Fibroblast of pulmonary artery (primary cell): Measurements from ENCODE around the gene CHD3.

Experiments used
- DNase-seq: peaks from one replicate; pipeline ENCODE4 v3.0.0-alpha.2; 2010; ENCODE audit warnings: low read depth
- H3K4me3 ChIP-seq: replicated peaks from 2 replicates; pipeline ENCODE4 v1.5.1; 2011; ENCODE audit warnings: low read depth, mild to moderate bottlenecking, control low read depth, low read length, moderate library complexity
- TF ChIP-seq, protein P1 (sequence below): IDR thresholded peaks from 2 replicates; pipeline ENCODE4 v1.5.1; 2011; ENCODE audit warnings: mild to moderate bottlenecking, control low read depth, low read length, inconsistent platforms; ENCODE audit errors: missing control alignments

The CHD3 gene

DNA sequence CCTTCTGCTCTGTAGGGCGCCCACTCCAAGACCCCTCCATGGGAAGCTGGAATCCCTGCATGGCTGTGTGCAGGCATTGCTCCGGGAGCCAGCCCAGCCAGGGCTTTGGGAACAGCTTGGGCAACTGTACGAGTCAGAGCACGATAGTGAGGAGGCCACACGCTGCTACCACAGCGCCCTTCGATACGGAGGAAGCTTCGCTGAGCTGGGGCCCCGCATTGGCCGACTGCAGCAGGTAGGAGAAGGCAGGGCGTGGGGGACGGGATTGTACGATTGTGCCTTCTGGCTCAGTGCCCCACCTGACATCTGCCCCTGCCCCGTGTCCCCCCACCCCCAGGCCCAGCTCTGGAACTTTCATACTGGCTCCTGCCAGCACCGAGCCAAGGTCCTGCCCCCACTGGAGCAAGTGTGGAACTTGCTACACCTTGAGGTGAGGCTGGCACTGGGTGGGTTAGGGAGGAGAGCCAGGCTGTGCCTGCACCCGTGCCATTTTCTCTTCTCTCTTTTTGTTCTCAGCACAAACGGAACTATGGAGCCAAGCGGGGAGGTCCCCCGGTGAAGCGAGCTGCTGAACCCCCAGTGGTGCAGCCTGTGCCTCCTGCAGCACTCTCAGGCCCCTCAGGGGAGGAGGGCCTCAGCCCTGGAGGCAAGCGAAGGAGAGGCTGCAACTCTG is 42.4 kb upstream of the CHD3 start:
- no peak for DNase-seq
- H3K4me3 ChIP-seq: no peak overlapping the region
- TF ChIP-seq, protein P1, sequence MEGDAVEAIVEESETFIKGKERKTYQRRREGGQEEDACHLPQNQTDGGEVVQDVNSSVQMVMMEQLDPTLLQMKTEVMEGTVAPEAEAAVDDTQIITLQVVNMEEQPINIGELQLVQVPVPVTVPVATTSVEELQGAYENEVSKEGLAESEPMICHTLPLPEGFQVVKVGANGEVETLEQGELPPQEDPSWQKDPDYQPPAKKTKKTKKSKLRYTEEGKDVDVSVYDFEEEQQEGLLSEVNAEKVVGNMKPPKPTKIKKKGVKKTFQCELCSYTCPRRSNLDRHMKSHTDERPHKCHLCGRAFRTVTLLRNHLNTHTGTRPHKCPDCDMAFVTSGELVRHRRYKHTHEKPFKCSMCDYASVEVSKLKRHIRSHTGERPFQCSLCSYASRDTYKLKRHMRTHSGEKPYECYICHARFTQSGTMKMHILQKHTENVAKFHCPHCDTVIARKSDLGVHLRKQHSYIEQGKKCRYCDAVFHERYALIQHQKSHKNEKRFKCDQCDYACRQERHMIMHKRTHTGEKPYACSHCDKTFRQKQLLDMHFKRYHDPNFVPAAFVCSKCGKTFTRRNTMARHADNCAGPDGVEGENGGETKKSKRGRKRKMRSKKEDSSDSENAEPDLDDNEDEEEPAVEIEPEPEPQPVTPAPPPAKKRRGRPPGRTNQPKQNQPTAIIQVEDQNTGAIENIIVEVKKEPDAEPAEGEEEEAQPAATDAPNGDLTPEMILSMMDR: no peak

DNA sequence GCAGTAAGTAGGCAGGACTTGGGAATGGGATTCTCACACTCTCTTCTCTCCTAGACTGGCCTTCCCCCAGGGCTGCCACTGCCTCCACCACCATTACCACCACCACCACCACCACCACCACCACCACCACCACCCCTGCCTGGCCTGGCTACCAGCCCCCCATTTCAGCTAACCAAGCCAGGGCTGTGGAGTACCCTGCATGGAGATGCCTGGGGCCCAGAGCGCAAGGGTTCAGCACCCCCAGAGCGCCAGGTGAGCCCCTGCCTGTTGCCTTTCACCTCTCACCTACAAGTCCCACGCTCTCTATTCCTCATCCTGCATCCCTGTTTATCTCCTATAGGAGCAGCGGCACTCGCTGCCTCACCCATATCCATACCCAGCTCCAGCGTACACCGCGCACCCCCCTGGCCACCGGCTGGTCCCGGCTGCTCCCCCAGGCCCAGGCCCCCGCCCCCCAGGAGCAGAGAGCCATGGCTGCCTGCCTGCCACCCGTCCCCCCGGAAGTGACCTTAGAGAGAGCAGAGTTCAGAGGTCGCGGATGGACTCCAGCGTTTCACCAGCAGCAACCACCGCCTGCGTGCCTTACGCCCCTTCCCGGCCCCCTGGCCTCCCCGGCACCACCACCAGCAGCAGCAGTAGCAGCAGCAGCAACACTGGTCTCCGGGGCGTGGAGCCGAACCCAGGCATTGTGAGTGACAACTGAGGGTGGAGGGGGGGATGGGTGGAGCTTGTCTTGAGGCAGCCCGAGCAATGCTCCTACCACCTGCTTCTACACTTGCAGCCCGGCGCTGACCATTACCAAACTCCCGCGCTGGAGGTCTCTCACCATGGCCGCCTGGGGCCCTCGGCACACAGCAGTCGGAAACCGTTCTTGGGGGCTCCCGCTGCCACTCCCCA is 41.6 kb upstream of the CHD3 start:
- DNase-seq: no peak
- H3K4me3 ChIP-seq: no peak overlapping the region
- TF ChIP-seq, protein P1: no peak

DNA sequence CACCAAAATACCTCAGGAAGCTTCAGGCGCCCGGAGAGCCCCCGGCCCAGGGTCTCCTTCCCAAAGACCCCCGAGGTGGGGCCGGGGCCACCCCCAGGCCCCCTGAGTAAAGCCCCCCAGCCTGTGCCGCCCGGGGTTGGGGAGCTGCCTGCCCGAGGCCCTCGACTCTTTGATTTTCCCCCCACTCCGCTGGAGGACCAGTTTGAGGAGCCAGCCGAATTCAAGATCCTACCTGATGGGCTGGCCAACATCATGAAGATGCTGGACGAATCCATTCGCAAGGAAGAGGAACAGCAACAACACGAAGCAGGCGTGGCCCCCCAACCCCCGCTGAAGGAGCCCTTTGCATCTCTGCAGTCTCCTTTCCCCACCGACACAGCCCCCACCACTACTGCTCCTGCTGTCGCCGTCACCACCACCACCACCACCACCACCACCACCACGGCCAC is 40.4 kb upstream of the CHD3 start:
- TF ChIP-seq, protein P1: no peak
- no peak for DNase-seq
- H3K4me3 ChIP-seq: no peak overlapping the region

DNA sequence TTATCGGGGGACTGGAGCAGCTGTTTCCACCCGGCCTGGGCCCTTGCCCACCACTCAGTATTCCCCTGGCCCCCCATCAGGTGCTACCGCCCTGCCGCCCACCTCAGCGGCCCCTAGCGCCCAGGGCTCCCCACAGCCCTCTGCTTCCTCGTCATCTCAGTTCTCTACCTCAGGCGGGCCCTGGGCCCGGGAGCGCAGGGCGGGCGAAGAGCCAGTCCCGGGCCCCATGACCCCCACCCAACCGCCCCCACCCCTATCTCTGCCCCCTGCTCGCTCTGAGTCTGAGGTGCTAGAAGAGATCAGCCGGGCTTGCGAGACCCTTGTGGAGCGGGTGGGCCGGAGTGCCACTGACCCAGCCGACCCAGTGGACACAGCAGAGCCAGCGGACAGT is 39.9 kb upstream of the CHD3 start:
- TF ChIP-seq, protein P1: no peak
- H3K4me3 ChIP-seq: no peak overlapping the region
- DNase-seq: no peak

DNA sequence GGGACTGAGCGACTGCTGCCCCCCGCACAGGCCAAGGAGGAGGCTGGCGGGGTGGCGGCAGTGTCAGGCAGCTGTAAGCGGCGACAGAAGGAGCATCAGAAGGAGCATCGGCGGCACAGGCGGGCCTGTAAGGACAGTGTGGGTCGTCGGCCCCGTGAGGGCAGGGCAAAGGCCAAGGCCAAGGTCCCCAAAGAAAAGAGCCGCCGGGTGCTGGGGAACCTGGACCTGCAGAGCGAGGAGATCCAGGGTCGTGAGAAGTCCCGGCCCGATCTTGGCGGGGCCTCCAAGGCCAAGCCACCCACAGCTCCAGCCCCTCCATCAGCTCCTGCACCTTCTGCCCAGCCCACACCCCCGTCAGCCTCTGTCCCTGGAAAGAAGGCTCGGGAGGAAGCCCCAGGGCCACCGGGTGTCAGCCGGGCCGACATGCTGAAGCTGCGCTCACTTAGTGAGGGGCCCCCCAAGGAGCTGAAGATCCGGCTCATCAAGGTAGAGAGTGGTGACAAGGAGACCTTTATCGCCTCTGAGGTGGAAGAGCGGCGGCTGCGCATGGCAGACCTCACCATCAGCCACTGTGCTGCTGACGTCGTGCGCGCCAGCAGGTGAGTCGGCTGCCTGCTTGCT is 39.3 kb upstream of the CHD3 start:
- DNase-seq: no peak
- TF ChIP-seq, protein P1: no peak
- no peak overlapping the region for H3K4me3 ChIP-seq

DNA sequence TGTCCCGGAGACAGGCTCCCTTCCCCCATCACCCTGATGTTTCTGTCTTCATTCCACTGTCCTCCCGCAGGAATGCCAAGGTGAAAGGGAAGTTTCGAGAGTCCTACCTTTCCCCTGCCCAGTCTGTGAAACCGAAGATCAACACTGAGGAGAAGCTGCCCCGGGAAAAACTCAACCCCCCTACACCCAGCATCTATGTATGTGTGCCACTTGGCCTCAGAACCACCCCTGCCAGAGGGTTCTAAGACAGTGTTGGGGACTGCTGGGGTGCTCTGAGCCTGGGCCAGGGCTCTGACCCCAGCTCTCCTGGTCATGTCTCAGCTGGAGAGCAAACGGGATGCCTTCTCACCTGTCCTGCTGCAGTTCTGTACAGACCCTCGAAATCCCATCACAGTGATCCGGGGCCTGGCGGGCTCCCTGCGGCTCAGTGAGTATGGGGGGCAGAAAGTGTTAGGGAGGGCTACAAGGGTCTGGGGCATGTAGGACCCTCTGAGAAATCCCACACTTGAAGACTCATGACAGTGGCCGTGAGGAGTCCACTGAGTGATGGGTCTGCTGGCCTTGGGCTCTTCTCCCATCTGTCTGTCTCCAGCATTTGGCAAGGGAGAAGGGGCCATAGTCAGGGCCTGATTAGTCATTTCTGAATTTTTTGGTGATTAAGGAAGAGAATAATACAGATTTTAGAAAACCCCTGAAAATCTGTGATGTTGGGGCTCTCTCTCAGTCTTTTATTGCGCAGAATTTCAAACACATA is 38.7 kb upstream of the CHD3 start:
- no peak overlapping the region for H3K4me3 ChIP-seq
- DNase-seq: no peak
- TF ChIP-seq, protein P1: no peak
